Measurements from ENCODE around the gene NAIF1.
"Not testable (repeated sequence)": the region's sequence is repeated elsewhere in the genome, so short reads cannot be mapped to it uniquely, and the experiment has no call there.

The NAIF1 gene

GRCh38 chr9:128045831-128046230 is 21.3 kb downstream of the NAIF1 start:
- DNase-seq (ENCODE audit: low read depth) = no peak
- no peak for TF ChIP-seq CTCF (conservative IDR thresholded peaks at IDR 0.05; ENCODE audit: low read depth, low read length)

GRCh38 chr9:128045409-128045808 is 21.7 kb downstream of the NAIF1 start:
- H3K4me3 ChIP-seq (ENCODE audit: low read length); DNase-seq (ENCODE audit: low read depth): not testable (repeated sequence)

More at GRCh38 chr9:128045831-128046230, 21.3 kb downstream of the NAIF1 start:
- no peak overlapping the region for H3K4me3 ChIP-seq (ENCODE audit: low read length)

- DNase-seq (ENCODE audit: low read depth) = no peak
- no peak overlapping the region for H3K4me3 ChIP-seq (ENCODE audit: low read length)
- TF ChIP-seq CTCF (conservative IDR thresholded peaks at IDR 0.05; ENCODE audit: low read depth, low read length) = no peak
These were observed 23.7 kb downstream of the NAIF1 start for GRCh38 chr9:128043467-128043868.

- TF ChIP-seq CTCF (conservative IDR thresholded peaks at IDR 0.05; ENCODE audit: low read depth, low read length) = no peak
- no peak for DNase-seq (ENCODE audit: low read depth)
- H3K4me3 ChIP-seq (ENCODE audit: low read length) = no peak overlapping the region
These were observed 25.1 kb downstream of the NAIF1 start for GRCh38 chr9:128042043-128042442.

GRCh38 chr9:128040783-128041182 is 26.3 kb downstream of the NAIF1 start:
- H3K4me3 ChIP-seq (ENCODE audit: low read length); DNase-seq (ENCODE audit: low read depth): not testable (repeated sequence)

GRCh38 chr9:128036522-128036921 is 30.6 kb downstream of the NAIF1 start:
- not testable (repeated sequence) for DNase-seq (ENCODE audit: low read depth); H3K4me3 ChIP-seq (ENCODE audit: low read length)

- peak; percentile 35 for DNase-seq (ENCODE audit: low read depth)
- H3K4me3 ChIP-seq (ENCODE audit: low read length) = no peak overlapping the region
- peak; percentile 74 for TF ChIP-seq CTCF (conservative IDR thresholded peaks at IDR 0.05; ENCODE audit: low read depth, low read length)
These were observed 32.1 kb downstream of the NAIF1 start for GRCh38 chr9:128034821-128035652.

- DNase-seq (ENCODE audit: low read depth) = no peak
- no peak overlapping the region for H3K4me3 ChIP-seq (ENCODE audit: low read length)
- TF ChIP-seq CTCF (conservative IDR thresholded peaks at IDR 0.05; ENCODE audit: low read depth, low read length) = no peak
These were observed 33.5 kb downstream of the NAIF1 start for GRCh38 chr9:128033609-128034008.

Data from retinal pigment epithelial cell (primary cell).